ENCODE measurements around the gene PRPF4.

GRCh38 chr9:113241161-113241560 is 34.3 kb upstream of the PRPF4 start:
- no peak for TF ChIP-seq USF2 (CRISPR knock-in tag; IDR thresholded peaks at IDR 0.05)
- no peak for TF ChIP-seq ELF4 (CRISPR knock-in tag; IDR thresholded peaks at IDR 0.05; ENCODE audit: low read depth)
- no peak for TF ChIP-seq MAX (CRISPR knock-in tag; IDR thresholded peaks at IDR 0.05)
- TF ChIP-seq ZNF416 (CRISPR knock-in tag; IDR thresholded peaks at IDR 0.05): no peak
- no peak for TF ChIP-seq CTCF (IDR thresholded peaks at IDR 0.05)
- no peak for TF ChIP-seq NFE2L1 (CRISPR knock-in tag; IDR thresholded peaks at IDR 0.05)
- TF ChIP-seq OVOL2 (CRISPR knock-in tag; IDR thresholded peaks at IDR 0.05; ENCODE audit: borderline replicate concordance): no peak

All from WTC11 (cell line).